GM10266 (cell line): Measurements from ENCODE around the gene FKBP8.

Source experiments
- DNase-seq: peaks from one replicate; pipeline ENCODE4 v3.0.0; 2012; ENCODE audit errors: extremely low spot score
- CTCF ChIP-seq: IDR thresholded peaks from 2 replicates; pipeline ENCODE4 v1.5.1; 2012; ENCODE audit warnings: mild to moderate bottlenecking, low read depth; ENCODE audit not compliant: control insufficient read depth, insufficient read depth; ENCODE audit errors: missing control alignments

FKBP8 gene

GRCh38 chr19:18490728-18491127, 52.6 kb downstream of the FKBP8 start:
- DNase-seq, result no peak
- no peak for TF ChIP-seq CTCF

GRCh38 chr19:18489627-18490184, 53.7 kb downstream of the FKBP8 start:
- no peak for TF ChIP-seq CTCF

GRCh38 chr19:18488838-18489626, 54.3 kb downstream of the FKBP8 start:
- DNase-seq, result no peak
- no peak for TF ChIP-seq CTCF

More at GRCh38 chr19:18489627-18490184, 53.7 kb downstream of the FKBP8 start:
- no peak for DNase-seq

- no peak for DNase-seq
- no peak for TF ChIP-seq CTCF
These were observed 55.0 kb downstream of the FKBP8 start for GRCh38 chr19:18488403-18488723.

GRCh38 chr19:18487576-18488402, 55.6 kb downstream of the FKBP8 start:
- no peak for TF ChIP-seq CTCF

GRCh38 chr19:18486746-18487145, 56.6 kb downstream of the FKBP8 start:
- DNase-seq, result no peak
- no peak for TF ChIP-seq CTCF

More at GRCh38 chr19:18487576-18488402, 55.6 kb downstream of the FKBP8 start:
- no peak for DNase-seq
